ENCODE measurements around the gene SMAP1.
"Not testable (repeated sequence)": the region's sequence is repeated elsewhere in the genome, so short reads cannot be mapped to it uniquely, and the experiment has no call there.

Gene SMAP1

GRCh38 chr6:70738028-70738427 is 70.3 kb downstream of the SMAP1 start:
- in situ Hi-C loops (cut with MboI; ENCODE audit: low sequenced_read_pairs) = no loop called here

- in situ Hi-C loops (cut with MboI; ENCODE audit: low sequenced_read_pairs) = no loop called here
Measured at GRCh38 chr6:70739534-70739933, 71.9 kb downstream of the SMAP1 start.

GRCh38 chr6:70740746-70741145 is 73.1 kb downstream of the SMAP1 start:
- in situ Hi-C loops (cut with MboI; ENCODE audit: low sequenced_read_pairs) = not testable (repeated sequence)

GRCh38 chr6:70742462-70742861 is 74.8 kb downstream of the SMAP1 start:
- in situ Hi-C loops (cut with MboI; ENCODE audit: low sequenced_read_pairs) = not testable (repeated sequence)

GRCh38 chr6:70753870-70754380 is 86.2 kb downstream of the SMAP1 start:
- in situ Hi-C loops (cut with MboI; ENCODE audit: low sequenced_read_pairs) = no loop called here

GRCh38 chr6:70758883-70759282 is 91.2 kb downstream of the SMAP1 start:
- in situ Hi-C loops (cut with MboI; ENCODE audit: low sequenced_read_pairs) = no loop called here

- in situ Hi-C loops (cut with MboI; ENCODE audit: low sequenced_read_pairs) = no loop called here
Measured at GRCh38 chr6:70763754-70764510, 96.2 kb downstream of the SMAP1 start.

- in situ Hi-C loops (cut with MboI; ENCODE audit: low sequenced_read_pairs) = no loop called here
Measured at GRCh38 chr6:70764706-70765105, 97.0 kb downstream of the SMAP1 start.

GRCh38 chr6:70771351-70771750 is 103.7 kb downstream of the SMAP1 start:
- in situ Hi-C loops (cut with MboI; ENCODE audit: low sequenced_read_pairs) = not testable (repeated sequence)

GRCh38 chr6:70779934-70780333 is 112.3 kb downstream of the SMAP1 start:
- in situ Hi-C loops (cut with MboI; ENCODE audit: low sequenced_read_pairs) = no loop called here

GRCh38 chr6:70790483-70791224 is 123.0 kb downstream of the SMAP1 start:
- in situ Hi-C loops (cut with MboI; ENCODE audit: low sequenced_read_pairs) = no loop called here

- in situ Hi-C loops (cut with MboI; ENCODE audit: low sequenced_read_pairs) = no loop called here
Measured at GRCh38 chr6:70797625-70798024, 129.9 kb downstream of the SMAP1 start.

- in situ Hi-C loops (cut with MboI; ENCODE audit: low sequenced_read_pairs) = no loop called here
Measured at GRCh38 chr6:70806086-70806485, 138.4 kb downstream of the SMAP1 start.

- in situ Hi-C loops (cut with MboI; ENCODE audit: low sequenced_read_pairs) = no loop called here
Measured at GRCh38 chr6:70811788-70812187, 144.1 kb downstream of the SMAP1 start.

- in situ Hi-C loops (cut with MboI; ENCODE audit: low sequenced_read_pairs) = no loop called here
Measured at GRCh38 chr6:70813885-70814284, 146.2 kb downstream of the SMAP1 start.

GRCh38 chr6:70819646-70820045 is 152.0 kb downstream of the SMAP1 start:
- in situ Hi-C loops (cut with MboI; ENCODE audit: low sequenced_read_pairs) = no loop called here

- in situ Hi-C loops (cut with MboI; ENCODE audit: low sequenced_read_pairs) = no loop called here
Measured at GRCh38 chr6:70820778-70821177, 153.1 kb downstream of the SMAP1 start.

GRCh38 chr6:70821751-70822150 is 154.1 kb downstream of the SMAP1 start:
- in situ Hi-C loops (cut with MboI; ENCODE audit: low sequenced_read_pairs) = no loop called here

- in situ Hi-C loops (cut with MboI; ENCODE audit: low sequenced_read_pairs) = no loop called here
Measured at GRCh38 chr6:70823651-70824050, 156.0 kb downstream of the SMAP1 start.

GRCh38 chr6:70831427-70831826 is 163.7 kb downstream of the SMAP1 start:
- in situ Hi-C loops (cut with MboI; ENCODE audit: low sequenced_read_pairs) = no loop called here

- in situ Hi-C loops (cut with MboI; ENCODE audit: low sequenced_read_pairs) = no loop called here
Measured at GRCh38 chr6:70834520-70834919, 166.8 kb downstream of the SMAP1 start.

GRCh38 chr6:70838907-70839285 is 171.2 kb downstream of the SMAP1 start:
- in situ Hi-C loops (cut with MboI; ENCODE audit: low sequenced_read_pairs) = no loop called here
